ENCODE data around the gene FCN3.

GRCh38 chr1:27400963-27401341 lies 26.3 kb upstream of the FCN3 start:
- TF ChIP-seq CTCF (IDR thresholded peaks at IDR 0.05; ENCODE audit: low read depth, low read length, poor library complexity, severe bottlenecking) (no peak), EZH2phosphoT487 (IDR thresholded peaks at IDR 0.05; ENCODE audit: borderline replicate concordance, low read length) (no peak)

All from DOHH2 (cell line).